Osteocyte (in vitro differentiated cells): ENCODE data around the gene ACSL1. TPM values are rescaled to one million over a fixed set of nuclear protein-coding genes. Genes with fewer than 3 reads are reported as not detected.

Experiments
- DNase-seq: peaks from one replicate; pipeline ENCODE4 v3.0.0; 2021; ENCODE audit warnings: mixed read lengths; ENCODE audit not compliant: unreplicated experiment; ENCODE audit errors: extremely low spot score
- H3K27ac Mint-ChIP-seq: one replicate; pipeline ENCODE4 v1.8.0; 2021; ENCODE audit warnings: mild to moderate bottlenecking, mixed read lengths; ENCODE audit not compliant: unreplicated experiment
- H3K27me3 Mint-ChIP-seq: one replicate; pipeline ENCODE4 v1.8.0; 2021; ENCODE audit warnings: mixed read lengths; ENCODE audit not compliant: unreplicated experiment
- H3K36me3 Mint-ChIP-seq: one replicate; pipeline ENCODE4 v1.8.0; 2021; ENCODE audit warnings: mixed read lengths; ENCODE audit not compliant: unreplicated experiment
- H3K4me1 Mint-ChIP-seq: one replicate; pipeline ENCODE4 v1.8.0; 2021; ENCODE audit warnings: mixed read lengths; ENCODE audit not compliant: unreplicated experiment
- H3K4me3 Mint-ChIP-seq: one replicate; pipeline ENCODE4 v1.8.0; 2021; ENCODE audit warnings: mild to moderate bottlenecking, moderate library complexity, mixed read lengths; ENCODE audit not compliant: unreplicated experiment
- H3K9me3 Mint-ChIP-seq: one replicate; pipeline ENCODE4 v1.8.0; 2021; ENCODE audit warnings: mixed read lengths; ENCODE audit not compliant: unreplicated experiment
- CTCF ChIP-seq: fragments of 200-600 bp; sonication (generic); IDR thresholded peaks from 2 replicates; pipeline ENCODE4 v1.5.0; 2021; ENCODE audit warnings: antibody characterized with exemption, mild to moderate bottlenecking, moderate library complexity
- total RNA-seq: library from RNA; stranded (reverse); gene quantifications from 2 replicates; pipeline ENCODE4 v1.2.1, GENCODE V29; 2021

Gene ACSL1
- total RNA-seq, 1 donor from 2014 or later, result 28.6 TPM

- no peak for TF ChIP-seq CTCF
- H3K9me3 Mint-ChIP-seq, result no peaks in the 10 kb centered on the region
- H3K27ac Mint-ChIP-seq, result no peak overlapping the region
- H3K4me3 Mint-ChIP-seq, result no peak overlapping the region
- no peak for DNase-seq
- H3K4me1 Mint-ChIP-seq, result no peaks in the 10 kb centered on the region
- H3K36me3 Mint-ChIP-seq, result peaks cover 10% of the 10 kb centered on the region
- no peaks in the 10 kb centered on the region for H3K27me3 Mint-ChIP-seq
These were observed 49.8 kb downstream of the ACSL1 start for GRCh38 chr4:184775854-184776555.

GRCh38 chr4:184774152-184774551 is 51.6 kb downstream of the ACSL1 start:
- DNase-seq, result no peak

GRCh38 chr4:184771416-184771815 is 54.4 kb downstream of the ACSL1 start:
- no peak for TF ChIP-seq CTCF
- Mint-ChIP-seq H3K9me3 (no peaks in the 10 kb centered on the region), H3K4me1 (no peaks in the 10 kb centered on the region), H3K36me3 (peaks cover 24% of the 10 kb centered on the region), H3K4me3 (no peak overlapping the region), H3K27ac (no peak overlapping the region), H3K27me3 (no peaks in the 10 kb centered on the region)
- DNase-seq, result no peak

More at GRCh38 chr4:184774152-184774551, 51.6 kb downstream of the ACSL1 start:
- H3K4me3 Mint-ChIP-seq, result no peak overlapping the region
- H3K4me1 Mint-ChIP-seq, result no peaks in the 10 kb centered on the region
- H3K27ac Mint-ChIP-seq, result no peak overlapping the region
- no peaks in the 10 kb centered on the region for H3K9me3 Mint-ChIP-seq
- no peak for TF ChIP-seq CTCF
- no peaks in the 10 kb centered on the region for H3K27me3 Mint-ChIP-seq
- H3K36me3 Mint-ChIP-seq, result peaks cover 11% of the 10 kb centered on the region

GRCh38 chr4:184769141-184769765 is 56.5 kb downstream of the ACSL1 start:
- no peaks in the 10 kb centered on the region for H3K9me3 Mint-ChIP-seq
- no peak for DNase-seq
- H3K4me3 Mint-ChIP-seq, result no peak overlapping the region
- no peak overlapping the region for H3K27ac Mint-ChIP-seq
- peaks cover 37% of the 10 kb centered on the region for H3K36me3 Mint-ChIP-seq
- H3K27me3 Mint-ChIP-seq, result no peaks in the 10 kb centered on the region
- no peak for TF ChIP-seq CTCF
- H3K4me1 Mint-ChIP-seq, result no peaks in the 10 kb centered on the region

- no peak overlapping the region for H3K4me3 Mint-ChIP-seq
- H3K4me1 Mint-ChIP-seq, result no peaks in the 10 kb centered on the region
- no peak for TF ChIP-seq CTCF
- H3K27me3 Mint-ChIP-seq, result no peaks in the 10 kb centered on the region
- H3K9me3 Mint-ChIP-seq, result no peaks in the 10 kb centered on the region
- no peak overlapping the region for H3K27ac Mint-ChIP-seq
- no peak for DNase-seq
- H3K36me3 Mint-ChIP-seq, result peaks cover 33% of the 10 kb centered on the region
These were observed 57.5 kb downstream of the ACSL1 start for GRCh38 chr4:184768296-184768695.
